Mesendoderm (in vitro differentiated cells): Measurements from ENCODE around the gene SLC8B1.

Experiments
- DNase-seq: peaks from one replicate; pipeline ENCODE4 v3.0.0; 2013
- H2AK5ac ChIP-seq: 2 replicates; pipeline ENCODE4 v1.6.1; 2013; ENCODE audit warnings: low read length, inconsistent platforms
- H2BK120ac ChIP-seq: 2 replicates; pipeline ENCODE4 v1.6.1; 2013; ENCODE audit warnings: low read depth, mild to moderate bottlenecking, low read length, moderate library complexity, mixed read lengths
- H2BK15ac ChIP-seq: replicated peaks from 2 replicates; pipeline ENCODE4 v1.6.1; 2013; ENCODE audit warnings: low read depth, mild to moderate bottlenecking, moderate library complexity
- H2BK5ac ChIP-seq: 2 replicates; pipeline ENCODE4 v1.6.1; 2013; ENCODE audit warnings: low read length, inconsistent platforms
- H3K18ac ChIP-seq: 2 replicates; pipeline ENCODE4 v1.6.1; 2013; ENCODE audit warnings: mild to moderate bottlenecking, low read length, mixed read lengths
- H3K23ac ChIP-seq: one replicate; pipeline ENCODE4 v1.6.1; 2013; ENCODE audit warnings: low read length
- H3K27ac ChIP-seq: 2 replicates; pipeline ENCODE4 v1.5.1; 2013; ENCODE audit warnings: low read depth, mild to moderate bottlenecking, inconsistent platforms, low read length, moderate library complexity
- H3K27me3 ChIP-seq: 2 replicates; pipeline ENCODE4 v1.6.1; 2013; ENCODE audit warnings: low read length, control low read depth, mild to moderate bottlenecking, inconsistent platforms; ENCODE audit not compliant: insufficient read depth, poor library complexity
- H3K36me3 ChIP-seq: 2 replicates; pipeline ENCODE4 v1.6.1; 2013; ENCODE audit warnings: low read length, inconsistent platforms; ENCODE audit not compliant: control insufficient read depth, insufficient read depth
- H3K4ac ChIP-seq: one replicate; pipeline ENCODE4 v1.6.1; 2013; ENCODE audit warnings: low read depth, mild to moderate bottlenecking, low read length, moderate library complexity
- H3K4me1 ChIP-seq: 2 replicates; pipeline ENCODE4 v1.6.1; 2013; ENCODE audit warnings: low read depth, low read length, inconsistent platforms; ENCODE audit not compliant: control insufficient read depth
- H3K4me2 ChIP-seq: 2 replicates; pipeline ENCODE4 v1.6.1; 2013; ENCODE audit warnings: low read length
- H3K4me3 ChIP-seq: 2 replicates; pipeline ENCODE4 v1.5.1; 2013; ENCODE audit warnings: mild to moderate bottlenecking, low read length
- H3K56ac ChIP-seq: one replicate; pipeline ENCODE4 v1.6.1; 2013; ENCODE audit warnings: low read length
- H3K79me1 ChIP-seq: 2 replicates; pipeline ENCODE4 v1.6.1; 2013; ENCODE audit warnings: low read length, inconsistent platforms
- H3K79me2 ChIP-seq: 2 replicates; pipeline ENCODE4 v1.6.1; 2013; ENCODE audit warnings: mild to moderate bottlenecking, low read length; ENCODE audit not compliant: control insufficient read depth, insufficient read depth
- H3K9ac ChIP-seq: 2 replicates; pipeline ENCODE4 v1.6.1; 2013; ENCODE audit warnings: low read length, inconsistent platforms
- H4K5ac ChIP-seq: one replicate; pipeline ENCODE4 v1.6.1; 2013; ENCODE audit warnings: low read length
- H4K8ac ChIP-seq: one replicate; pipeline ENCODE4 v1.6.1; 2013; ENCODE audit warnings: low read depth, mild to moderate bottlenecking, control low read depth, low read length, moderate library complexity
- WGBS: extraction: QIAGEN DNeasy Blood & Tissue Kit; methylation state at CpG from one replicate; pipeline ENCODE4 v1.1.7; 2013; ENCODE audit warnings: low lambda C conversion rate, missing lambda C conversion rate; ENCODE audit not compliant: insufficient coverage; ENCODE audit errors: extremely low coverage; 5-methylcytosine and 5-hydroxymethylcytosine counted together

Gene SLC8B1

DNA sequence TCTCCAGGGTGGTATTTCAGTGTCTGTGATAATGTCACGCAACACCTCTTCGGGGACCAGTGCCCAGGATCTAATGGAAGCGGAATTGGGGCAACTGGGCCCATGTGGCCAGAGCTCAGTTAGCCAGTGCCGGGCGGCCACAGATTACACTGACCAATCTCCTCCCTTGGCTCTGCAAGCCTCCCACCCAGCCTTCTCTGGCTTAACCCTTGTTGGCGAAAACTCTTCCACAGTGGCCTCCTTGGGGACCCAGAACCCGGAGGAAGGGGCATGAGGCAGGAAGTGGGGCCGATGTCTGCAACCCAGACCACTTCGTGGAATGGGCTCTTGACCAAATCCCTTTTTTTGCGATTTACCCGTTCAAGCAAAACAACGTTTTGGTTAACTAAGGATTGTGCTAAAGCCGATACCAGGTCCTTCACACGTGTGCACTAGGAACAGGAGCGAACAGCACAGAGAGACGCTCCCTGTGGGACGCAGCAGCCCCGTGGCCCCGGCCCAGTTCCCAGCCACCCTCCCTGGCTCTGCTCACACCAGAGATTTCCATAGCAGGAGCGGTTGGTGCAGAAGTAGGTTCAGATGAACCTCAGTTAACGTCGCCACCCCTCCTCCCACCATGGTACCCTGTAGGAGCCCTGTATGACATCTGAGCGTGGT, 38.2 kb downstream of the SLC8B1 start:
- H3K79me2 ChIP-seq, result no peaks in the 10 kb centered on the region
- no peak overlapping the region for H4K8ac ChIP-seq
- no peaks in the 10 kb centered on the region for H3K79me1 ChIP-seq
- peaks cover 3% of the 10 kb centered on the region for H3K4me1 ChIP-seq
- no peak overlapping the region for H3K4me3 ChIP-seq
- no peak overlapping the region for H3K56ac ChIP-seq
- no peak overlapping the region for H3K18ac ChIP-seq
- H3K27me3 ChIP-seq, result no peaks in the 10 kb centered on the region
- H3K4ac ChIP-seq, result no peak overlapping the region
- WGBS, result no CpG with 5 or more reads among the region's 23 CpGs
- no peak overlapping the region for H2BK120ac ChIP-seq
- no peak overlapping the region for H3K4me2 ChIP-seq
- H3K23ac ChIP-seq, result no peak overlapping the region
- H3K27ac ChIP-seq, result no peak overlapping the region
- no peak overlapping the region for H3K9ac ChIP-seq
- no peaks in the 10 kb centered on the region for H3K36me3 ChIP-seq
- DNase-seq, result no peak
- no peak overlapping the region for H2AK5ac ChIP-seq
- no peak overlapping the region for H2BK15ac ChIP-seq
- H2BK5ac ChIP-seq, result no peak overlapping the region
- no peak overlapping the region for H4K5ac ChIP-seq

- H4K8ac ChIP-seq, result no peak overlapping the region
- no peaks in the 10 kb centered on the region for H3K79me1 ChIP-seq
- no CpG with 5 or more reads among the region's 24 CpGs for WGBS
- peaks cover 3% of the 10 kb centered on the region for H3K4me1 ChIP-seq
- H2BK5ac ChIP-seq, result no peak overlapping the region
- no peaks in the 10 kb centered on the region for H3K27me3 ChIP-seq
- no peaks in the 10 kb centered on the region for H3K79me2 ChIP-seq
- no peak overlapping the region for H2BK120ac ChIP-seq
- no peak overlapping the region for H3K18ac ChIP-seq
- DNase-seq, result no peak
- H4K5ac ChIP-seq, result no peak overlapping the region
- H3K56ac ChIP-seq, result no peak overlapping the region
- H3K23ac ChIP-seq, result no peak overlapping the region
- no peak overlapping the region for H2AK5ac ChIP-seq
- no peak overlapping the region for H3K4ac ChIP-seq
- H3K4me3 ChIP-seq, result no peak overlapping the region
- H2BK15ac ChIP-seq, result no peak overlapping the region
- H3K27ac ChIP-seq, result no peak overlapping the region
- H3K9ac ChIP-seq, result no peak overlapping the region
- H3K36me3 ChIP-seq, result no peaks in the 10 kb centered on the region
- no peak overlapping the region for H3K4me2 ChIP-seq
Observed at GRCh38 chr12:113295886-113296556, 38.9 kb downstream of the SLC8B1 start.

- Histone ChIP-seq H3K79me1 (no peaks in the 10 kb centered on the region), H3K4me2 (no peak overlapping the region), H3K79me2 (no peaks in the 10 kb centered on the region), H3K9ac (no peak overlapping the region), H3K27me3 (no peaks in the 10 kb centered on the region), H3K18ac (no peak overlapping the region), H4K5ac (no peak overlapping the region), H2AK5ac (no peak overlapping the region), H2BK5ac (no peak overlapping the region), H3K23ac (no peak overlapping the region), H3K4me3 (no peak overlapping the region), H3K36me3 (no peaks in the 10 kb centered on the region), H2BK120ac (no peak overlapping the region), H3K27ac (no peak overlapping the region), H4K8ac (no peak overlapping the region), H2BK15ac (no peak overlapping the region), H3K56ac (no peak overlapping the region), H3K4ac (no peak overlapping the region), H3K4me1 (no peaks in the 10 kb centered on the region)
- no CpG with 5 or more reads among the region's 10 CpGs for WGBS
- no peak for DNase-seq
Observed at GRCh38 chr12:113293100-113293499, 41.8 kb downstream of the SLC8B1 start.

DNA sequence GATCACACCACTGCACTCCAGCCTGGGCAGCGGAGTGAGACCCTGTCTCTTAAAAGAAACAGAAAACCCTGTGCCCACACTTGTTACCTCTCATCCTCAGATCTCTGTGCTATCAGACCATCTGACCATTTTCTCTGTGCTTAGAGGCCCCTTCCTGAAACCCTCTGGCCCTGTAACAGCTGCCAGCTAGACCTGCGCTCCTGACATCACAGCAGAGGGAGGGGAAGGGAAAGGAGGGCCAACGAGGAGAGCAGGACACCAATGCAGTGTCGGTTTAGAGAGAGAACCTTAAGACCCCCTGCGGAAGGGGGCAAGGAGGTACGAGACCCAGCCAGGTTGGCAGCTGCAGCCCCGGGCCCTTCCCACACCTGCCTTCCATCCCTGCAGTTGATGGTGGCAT, 42.4 kb downstream of the SLC8B1 start:
- H3K4me1 ChIP-seq, result no peaks in the 10 kb centered on the region
- H3K79me1 ChIP-seq, result no peaks in the 10 kb centered on the region
- no peaks in the 10 kb centered on the region for H3K27me3 ChIP-seq
- no peak overlapping the region for H3K4me3 ChIP-seq
- no peaks in the 10 kb centered on the region for H3K79me2 ChIP-seq
- H4K5ac ChIP-seq, result no peak overlapping the region
- no peak overlapping the region for H2BK5ac ChIP-seq
- no peak overlapping the region for H3K27ac ChIP-seq
- H2BK120ac ChIP-seq, result no peak overlapping the region
- WGBS, result no CpG with 5 or more reads among the region's 7 CpGs
- no peak overlapping the region for H3K4ac ChIP-seq
- no peaks in the 10 kb centered on the region for H3K36me3 ChIP-seq
- no peak overlapping the region for H3K56ac ChIP-seq
- no peak overlapping the region for H3K23ac ChIP-seq
- no peak overlapping the region for H3K4me2 ChIP-seq
- no peak overlapping the region for H4K8ac ChIP-seq
- H2BK15ac ChIP-seq, result no peak overlapping the region
- no peak for DNase-seq
- H3K18ac ChIP-seq, result no peak overlapping the region
- no peak overlapping the region for H2AK5ac ChIP-seq
- H3K9ac ChIP-seq, result no peak overlapping the region

DNA sequence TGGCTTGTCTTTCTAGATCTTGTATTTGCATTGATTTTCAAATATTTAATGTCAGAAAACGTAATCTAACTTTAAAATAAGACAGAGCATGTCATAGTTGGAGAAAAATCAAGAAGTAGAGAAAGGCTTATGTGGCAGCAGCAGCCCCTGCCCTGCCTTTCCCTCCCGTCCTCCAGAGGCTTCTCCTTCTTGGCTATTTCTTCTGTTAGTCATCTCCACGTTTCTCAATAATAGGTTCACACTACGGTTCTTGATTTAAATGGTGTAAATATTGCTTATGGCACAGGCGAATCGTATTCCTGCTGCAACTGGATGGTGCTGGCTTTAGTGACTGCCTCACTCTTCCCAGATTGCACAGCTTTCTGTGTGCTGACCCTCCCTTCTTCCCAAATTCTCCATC, 42.8 kb downstream of the SLC8B1 start:
- H3K79me2 ChIP-seq, result no peaks in the 10 kb centered on the region
- H2BK15ac ChIP-seq, result no peak overlapping the region
- no peak overlapping the region for H4K8ac ChIP-seq
- H3K4me3 ChIP-seq, result no peak overlapping the region
- H2AK5ac ChIP-seq, result no peak overlapping the region
- no peak overlapping the region for H3K56ac ChIP-seq
- no peak overlapping the region for H3K18ac ChIP-seq
- DNase-seq, result no peak
- no peak overlapping the region for H3K23ac ChIP-seq
- H3K9ac ChIP-seq, result no peak overlapping the region
- no peak overlapping the region for H4K5ac ChIP-seq
- no peak overlapping the region for H3K27ac ChIP-seq
- H2BK120ac ChIP-seq, result no peak overlapping the region
- no peak overlapping the region for H2BK5ac ChIP-seq
- H3K4ac ChIP-seq, result no peak overlapping the region
- H3K79me1 ChIP-seq, result no peaks in the 10 kb centered on the region
- H3K36me3 ChIP-seq, result no peaks in the 10 kb centered on the region
- H3K27me3 ChIP-seq, result no peaks in the 10 kb centered on the region
- no peaks in the 10 kb centered on the region for H3K4me1 ChIP-seq
- no peak overlapping the region for H3K4me2 ChIP-seq
- WGBS, result no CpG with 5 or more reads among the region's 6 CpGs

DNA sequence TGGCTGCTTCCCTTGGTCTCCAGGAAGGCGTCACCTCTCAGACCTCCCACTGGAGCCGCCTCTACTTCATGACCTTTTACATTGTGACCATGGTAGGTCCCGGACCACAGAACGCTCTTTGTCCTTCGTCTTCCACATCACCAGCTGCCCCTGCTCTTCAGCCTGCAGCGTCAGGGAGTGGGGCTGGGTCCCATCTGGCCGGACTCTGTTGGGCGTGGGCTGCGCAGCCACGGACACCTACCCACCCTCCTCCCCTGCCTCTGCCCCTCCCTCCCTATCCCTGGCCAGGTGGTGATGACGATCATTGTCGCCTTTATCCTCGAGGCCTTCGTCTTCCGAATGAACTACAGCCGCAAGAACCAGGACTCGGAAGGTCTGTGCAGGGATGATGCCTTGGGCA, 43.3 kb downstream of the SLC8B1 start:
- WGBS, result no CpG with 5 or more reads among the region's 17 CpGs
- Histone ChIP-seq H3K9ac (no peak overlapping the region), H2AK5ac (no peak overlapping the region), H3K4me3 (no peak overlapping the region), H3K18ac (no peak overlapping the region), H2BK120ac (no peak overlapping the region), H3K27me3 (no peaks in the 10 kb centered on the region), H3K23ac (no peak overlapping the region), H2BK15ac (no peak overlapping the region), H3K4me1 (no peaks in the 10 kb centered on the region), H3K56ac (no peak overlapping the region), H3K27ac (no peak overlapping the region), H4K8ac (no peak overlapping the region), H3K36me3 (no peaks in the 10 kb centered on the region), H3K4me2 (no peak overlapping the region), H3K79me1 (no peaks in the 10 kb centered on the region), H2BK5ac (no peak overlapping the region), H3K79me2 (no peaks in the 10 kb centered on the region), H4K5ac (no peak overlapping the region), H3K4ac (no peak overlapping the region)
- DNase-seq, result no peak
